Measurements from ENCODE around the gene SWI5. TPM values are rescaled to one million over a fixed set of nuclear protein-coding genes. Genes with fewer than 3 reads are reported as not detected.

SWI5 gene
- total and polyA plus RNA-seq, 2 experiments from 2014 or later, result 26.6 to 42.5 TPM

- Histone ChIP-seq H3K27ac (ENCODE audit: low read depth) (no peak overlapping the region), H3K4me2 (peak overlapping the region; percentile 84)
Observed at GRCh38 chr9:128321343-128321742, 45.3 kb downstream of the SWI5 start.

More at GRCh38 chr9:128321343-128321742, 45.3 kb downstream of the SWI5 start:
- Histone ChIP-seq H3K4me1 (ENCODE audit: insufficient read depth) (peaks cover 7% of the 10 kb centered on the region), H2AFZ (no peak overlapping the region), H3K4me3 (peak overlapping the region; percentile 99), H3K27me3 (ENCODE audit: insufficient read depth) (no peaks in the 10 kb centered on the region), H3K9me2 (ENCODE audit: insufficient read depth) (no peaks in the 10 kb centered on the region), H3K79me2 (replicated peaks; ENCODE audit: insufficient read depth) (peaks cover 18% of the 10 kb centered on the region), H3K36me3 (ENCODE audit: insufficient read depth) (peaks cover 6% of the 10 kb centered on the region), H4K20me1 (replicated peaks; ENCODE audit: insufficient read depth) (no peaks in the 10 kb centered on the region; the same call in none of the 2 replicates), H3F3A (replicated peaks; ENCODE audit: low read depth) (peaks cover 5% of the 10 kb centered on the region; the same call in 1 of the 2 replicates)
- Mint-ChIP-seq H3K27ac (no peak overlapping the region), H3K27me3 (ENCODE audit: insufficient read depth, low read depth, poor library complexity) (peaks cover 11% of the 10 kb centered on the region), H3K36me3 (ENCODE audit: low read depth) (peaks cover 31% of the 10 kb centered on the region), H3K9me3 (no peaks in the 10 kb centered on the region), H3K4me3 (peak overlapping the region; percentile 94), H3K4me1 (no peaks in the 10 kb centered on the region)
- DNase-seq (ENCODE audit: low spot score) (no peak), ATAC-seq (no peak)
- TF ChIP-seq ZNF114 (CRISPR knock-in tag; IDR thresholded peaks at IDR 0.05) (no peak), POLR2AphosphoS5 (IDR thresholded peaks at IDR 0.05; ENCODE audit: low read depth) (no peak), ZNF331 (CRISPR knock-in tag; IDR thresholded peaks at IDR 0.05; ENCODE audit: low read depth) (no peak), JUNB (IDR thresholded peaks at IDR 0.05; ENCODE audit: unreplicated experiment) (no peak), ZNF462 (CRISPR knock-in tag; IDR thresholded peaks at IDR 0.05) (no peak), REST (IDR thresholded peaks at IDR 0.05; ENCODE audit: unreplicated experiment) (no peak), ETS1 (IDR thresholded peaks at IDR 0.05) (no peak), CTCF (conservative IDR thresholded peaks at IDR 0.05; ENCODE audit: low read depth in 2 of 2) (no peak), STAT1 (IDR thresholded peaks at IDR 0.05; ENCODE audit: unreplicated experiment) (no peak), EZH2phosphoT487 (IDR thresholded peaks at IDR 0.05; ENCODE audit: unreplicated experiment) (no peak), NANOG (IDR thresholded peaks at IDR 0.05; ENCODE audit: borderline replicate concordance) (no peak), CREB1 (CRISPR knock-in tag; IDR thresholded peaks at IDR 0.05; ENCODE audit: low read depth) (no peak), EZH2 (IDR thresholded peaks at IDR 0.05; ENCODE audit: low read depth, unreplicated experiment) (no peak)
